ENCODE results near the gene C3. TPM values are rescaled to one million over a fixed set of nuclear protein-coding genes. Genes with fewer than 3 reads are reported as not detected.
A peak's percentile ranks its signal among the peaks of the same experiment; 100 is the strongest.
"Not testable (repeated sequence)": the region's sequence is repeated elsewhere in the genome, so short reads cannot be mapped to it uniquely, and the experiment has no call there.

Gene C3
- total and polyA plus RNA-seq, 4 donors = 72.9 to 163 (median 111) TPM

GRCh38 chr19:6661509-6662244 lies 58.8 kb downstream of the C3 start:
- not testable (repeated sequence) for H3K27ac ChIP-seq (ENCODE audit: low read depth, low read length); H3K4me3 ChIP-seq (ENCODE audit: low read depth, low read length); H3K4me1 ChIP-seq (ENCODE audit: control insufficient read depth, insufficient read depth, low read length); H3K9me3 ChIP-seq (ENCODE audit: control insufficient read depth, insufficient read depth, low read length); H3K36me3 ChIP-seq (ENCODE audit: control insufficient read depth, insufficient read depth, low read length); H3K27me3 ChIP-seq (ENCODE audit: control insufficient read depth, insufficient read depth, low read length)
- peak in 1 of 6 donors; percentile 19 for DNase-seq (ENCODE audit: low read depth in 4 of 6, low spot score in 6 of 6)
- 64% methylated on average over 4 of the region's 10 CpGs for WGBS (ENCODE audit: insufficient coverage)

- DNase-seq (ENCODE audit: low read depth in 4 of 6, low spot score in 6 of 6) = no peak
- WGBS (ENCODE audit: insufficient coverage) = 47% methylated on average over 7 of the region's 20 CpGs
- Histone ChIP-seq H3K36me3 (ENCODE audit: control insufficient read depth, insufficient read depth, low read length) (no peaks in the 10 kb centered on the region), H3K27ac (ENCODE audit: low read depth, low read length) (no peak overlapping the region), H3K9me3 (ENCODE audit: control insufficient read depth, insufficient read depth, low read length) (no peaks in the 10 kb centered on the region), H3K27me3 (ENCODE audit: control insufficient read depth, insufficient read depth, low read length) (peaks cover 9% of the 10 kb centered on the region), H3K4me3 (ENCODE audit: low read depth, low read length) (no peak overlapping the region), H3K4me1 (ENCODE audit: control insufficient read depth, insufficient read depth, low read length) (no peaks in the 10 kb centered on the region)
These were observed 59.5 kb downstream of the C3 start for GRCh38 chr19:6660930-6661329.

- DNase-seq (ENCODE audit: low read depth in 4 of 6, low spot score in 6 of 6); H3K27ac ChIP-seq (ENCODE audit: low read depth, low read length); H3K4me1 ChIP-seq (ENCODE audit: control insufficient read depth, insufficient read depth, low read length); H3K27me3 ChIP-seq (ENCODE audit: control insufficient read depth, insufficient read depth, low read length); H3K4me3 ChIP-seq (ENCODE audit: low read depth, low read length); H3K9me3 ChIP-seq (ENCODE audit: control insufficient read depth, insufficient read depth, low read length); H3K36me3 ChIP-seq (ENCODE audit: control insufficient read depth, insufficient read depth, low read length): not testable (repeated sequence)
- 80% methylated on average over 1 of the region's 9 CpGs for WGBS (ENCODE audit: insufficient coverage)
These were observed 64.1 kb downstream of the C3 start for GRCh38 chr19:6656390-6656789.

- 71% methylated on average over 10 of the region's 15 CpGs for WGBS (ENCODE audit: insufficient coverage)
These were observed 65.8 kb downstream of the C3 start for GRCh38 chr19:6654347-6655310.

GRCh38 chr19:6652805-6653094 lies 67.7 kb downstream of the C3 start:
- no peak overlapping the region for H3K4me3 ChIP-seq (ENCODE audit: low read depth, low read length)
- no peak overlapping the region for H3K27ac ChIP-seq (ENCODE audit: low read depth, low read length)
- no peaks in the 10 kb centered on the region for H3K4me1 ChIP-seq (ENCODE audit: control insufficient read depth, insufficient read depth, low read length)
- WGBS (ENCODE audit: insufficient coverage) = no CpG with 5 or more reads among the region's 1 CpG
- no peak for DNase-seq (ENCODE audit: low read depth in 4 of 6, low spot score in 6 of 6)
- H3K9me3 ChIP-seq (ENCODE audit: control insufficient read depth, insufficient read depth, low read length) = no peaks in the 10 kb centered on the region
- no peaks in the 10 kb centered on the region for H3K36me3 ChIP-seq (ENCODE audit: control insufficient read depth, insufficient read depth, low read length)
- no peaks in the 10 kb centered on the region for H3K27me3 ChIP-seq (ENCODE audit: control insufficient read depth, insufficient read depth, low read length)

More at GRCh38 chr19:6654347-6655310, 65.8 kb downstream of the C3 start:
- Histone ChIP-seq H3K36me3 (ENCODE audit: control insufficient read depth, insufficient read depth, low read length) (no peaks in the 10 kb centered on the region), H3K27ac (ENCODE audit: low read depth, low read length) (no peak overlapping the region), H3K27me3 (ENCODE audit: control insufficient read depth, insufficient read depth, low read length) (peaks cover 4% of the 10 kb centered on the region), H3K9me3 (ENCODE audit: control insufficient read depth, insufficient read depth, low read length) (no peaks in the 10 kb centered on the region), H3K4me3 (ENCODE audit: low read depth, low read length) (no peak overlapping the region), H3K4me1 (ENCODE audit: control insufficient read depth, insufficient read depth, low read length) (no peaks in the 10 kb centered on the region)
- DNase-seq (ENCODE audit: low read depth in 4 of 6, low spot score in 6 of 6) = no peak

- no peak overlapping the region for H3K4me3 ChIP-seq (ENCODE audit: low read depth, low read length)
- no peak overlapping the region for H3K27ac ChIP-seq (ENCODE audit: low read depth, low read length)
- no peaks in the 10 kb centered on the region for H3K9me3 ChIP-seq (ENCODE audit: control insufficient read depth, insufficient read depth, low read length)
- H3K4me1 ChIP-seq (ENCODE audit: control insufficient read depth, insufficient read depth, low read length) = no peaks in the 10 kb centered on the region
- 79% methylated on average over 4 of the region's 6 CpGs for WGBS (ENCODE audit: insufficient coverage)
- H3K36me3 ChIP-seq (ENCODE audit: control insufficient read depth, insufficient read depth, low read length) = no peaks in the 10 kb centered on the region
- no peak for DNase-seq (ENCODE audit: low read depth in 4 of 6, low spot score in 6 of 6)
- H3K27me3 ChIP-seq (ENCODE audit: control insufficient read depth, insufficient read depth, low read length) = no peaks in the 10 kb centered on the region
These were observed 68.3 kb downstream of the C3 start for GRCh38 chr19:6651965-6652804.

- no peaks in the 10 kb centered on the region for H3K36me3 ChIP-seq (ENCODE audit: control insufficient read depth, insufficient read depth, low read length)
- H3K4me1 ChIP-seq (ENCODE audit: control insufficient read depth, insufficient read depth, low read length) = no peaks in the 10 kb centered on the region
- WGBS (ENCODE audit: insufficient coverage) = 86% methylated on average over 1 of the region's 2 CpGs
- no peaks in the 10 kb centered on the region for H3K27me3 ChIP-seq (ENCODE audit: control insufficient read depth, insufficient read depth, low read length)
- DNase-seq (ENCODE audit: low read depth in 4 of 6, low spot score in 6 of 6) = no peak
- H3K9me3 ChIP-seq (ENCODE audit: control insufficient read depth, insufficient read depth, low read length) = no peaks in the 10 kb centered on the region
- no peak overlapping the region for H3K4me3 ChIP-seq (ENCODE audit: low read depth, low read length)
- H3K27ac ChIP-seq (ENCODE audit: low read depth, low read length) = no peak overlapping the region
These were observed 71.3 kb downstream of the C3 start for GRCh38 chr19:6649185-6649584.

GRCh38 chr19:6648141-6648715 lies 72.2 kb downstream of the C3 start:
- H3K4me1 ChIP-seq (ENCODE audit: control insufficient read depth, insufficient read depth, low read length) = no peaks in the 10 kb centered on the region
- H3K27me3 ChIP-seq (ENCODE audit: control insufficient read depth, insufficient read depth, low read length) = no peaks in the 10 kb centered on the region
- H3K9me3 ChIP-seq (ENCODE audit: control insufficient read depth, insufficient read depth, low read length) = no peaks in the 10 kb centered on the region
- WGBS (ENCODE audit: insufficient coverage) = 90% methylated on average over 2 of the region's 9 CpGs
- H3K27ac ChIP-seq (ENCODE audit: low read depth, low read length) = no peak overlapping the region
- no peaks in the 10 kb centered on the region for H3K36me3 ChIP-seq (ENCODE audit: control insufficient read depth, insufficient read depth, low read length)
- no peak overlapping the region for H3K4me3 ChIP-seq (ENCODE audit: low read depth, low read length)
- no peak for DNase-seq (ENCODE audit: low read depth in 4 of 6, low spot score in 6 of 6)

GRCh38 chr19:6644796-6645195 lies 75.7 kb downstream of the C3 start:
- DNase-seq (ENCODE audit: low read depth in 4 of 6, low spot score in 6 of 6) = no peak
- 90% methylated on average over 5 of the region's 5 CpGs for WGBS (ENCODE audit: insufficient coverage)
- H3K36me3 ChIP-seq (ENCODE audit: control insufficient read depth, insufficient read depth, low read length) = no peaks in the 10 kb centered on the region
- H3K4me1 ChIP-seq (ENCODE audit: control insufficient read depth, insufficient read depth, low read length) = no peaks in the 10 kb centered on the region
- no peak overlapping the region for H3K27ac ChIP-seq (ENCODE audit: low read depth, low read length)
- no peaks in the 10 kb centered on the region for H3K27me3 ChIP-seq (ENCODE audit: control insufficient read depth, insufficient read depth, low read length)
- H3K4me3 ChIP-seq (ENCODE audit: low read depth, low read length) = no peak overlapping the region
- H3K9me3 ChIP-seq (ENCODE audit: control insufficient read depth, insufficient read depth, low read length) = no peaks in the 10 kb centered on the region

Measured in spinal cord (tissue), 10 donors.